Right kidney (tissue), 1 donor: Measurements from ENCODE around the gene PDGFD.

Source experiments
- DNase-seq: peaks from one replicate; pipeline ENCODE4 v3.0.0-alpha.2; 2016

PDGFD gene

DNA sequence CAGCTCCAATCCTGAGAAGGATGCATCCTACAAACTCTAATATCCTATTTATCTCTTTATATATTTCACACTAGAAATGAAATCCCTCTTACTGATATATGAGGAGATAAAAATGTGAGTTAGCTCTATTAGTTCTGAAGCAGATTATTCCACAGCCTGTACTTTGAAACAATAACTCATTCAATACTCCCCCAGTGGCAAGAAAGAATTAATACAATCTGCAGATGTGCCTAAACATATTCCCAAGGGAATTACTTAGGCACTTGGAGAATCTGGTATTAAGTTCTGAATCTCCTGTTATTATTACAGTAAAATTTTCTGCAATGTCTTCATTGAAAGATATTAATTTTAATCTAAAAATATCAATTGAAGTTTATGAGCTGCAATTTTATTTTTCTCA is 68.2 kb downstream of the PDGFD start:
- no peak for DNase-seq

DNA sequence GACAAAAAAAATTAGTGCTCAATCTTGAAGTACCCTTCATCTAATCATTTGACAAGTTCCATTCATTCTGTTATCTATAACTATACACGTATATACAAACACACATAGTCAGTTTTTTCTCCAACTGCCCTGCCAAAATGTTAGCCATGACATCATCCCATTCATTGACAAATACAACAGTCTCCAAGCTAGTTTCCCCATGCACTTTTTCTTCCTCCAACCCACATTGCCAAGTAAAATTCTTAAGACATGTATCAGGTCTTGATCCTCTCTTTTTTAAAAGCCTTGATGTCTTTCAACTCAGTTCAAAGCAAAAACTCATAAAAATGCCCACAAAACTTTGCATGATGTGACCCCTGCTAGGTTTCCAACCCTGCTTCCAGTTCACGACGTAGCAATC is 69.4 kb downstream of the PDGFD start:
- DNase-seq, result no peak

DNA sequence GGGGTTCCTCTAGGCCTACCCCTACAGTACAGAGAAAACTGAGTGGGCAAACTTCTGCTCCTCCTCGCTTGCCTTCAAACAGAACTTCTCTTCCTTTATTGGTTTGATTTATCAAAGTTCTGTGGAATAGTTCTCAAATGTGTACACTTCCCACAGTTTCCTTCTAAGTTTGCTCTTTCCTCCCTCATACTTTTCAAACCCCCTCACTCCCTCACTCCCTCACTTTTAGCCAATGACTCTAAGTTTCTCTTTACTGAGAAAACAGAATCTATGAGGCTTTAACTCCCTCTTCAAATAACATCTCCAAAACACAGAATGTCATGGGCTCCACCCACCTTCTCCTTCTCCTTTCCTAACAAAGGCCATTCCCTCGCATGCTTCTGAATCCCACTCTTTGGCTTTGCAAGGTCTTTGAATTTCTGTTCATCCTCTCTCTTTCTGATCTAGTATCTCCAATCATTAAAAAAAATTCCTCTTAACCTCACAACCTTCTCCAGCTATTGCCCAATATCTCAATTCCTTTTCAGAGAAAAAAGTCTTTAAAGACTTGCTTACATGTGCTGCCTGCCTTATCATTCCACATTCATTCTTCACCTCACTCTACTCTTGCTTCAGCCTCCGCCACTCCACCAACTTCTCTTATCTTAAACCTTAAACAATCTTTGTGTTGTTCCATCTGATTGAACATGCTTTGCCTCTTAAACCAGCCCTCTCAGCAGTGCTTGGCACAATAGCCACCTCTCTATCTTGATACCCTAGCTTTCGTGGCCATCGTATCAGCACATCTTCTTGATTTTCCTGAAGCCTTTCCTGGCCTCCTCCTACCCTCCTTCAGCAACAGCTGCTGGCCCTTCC is 70.3 kb downstream of the PDGFD start:
- DNase-seq, result no peak

DNA sequence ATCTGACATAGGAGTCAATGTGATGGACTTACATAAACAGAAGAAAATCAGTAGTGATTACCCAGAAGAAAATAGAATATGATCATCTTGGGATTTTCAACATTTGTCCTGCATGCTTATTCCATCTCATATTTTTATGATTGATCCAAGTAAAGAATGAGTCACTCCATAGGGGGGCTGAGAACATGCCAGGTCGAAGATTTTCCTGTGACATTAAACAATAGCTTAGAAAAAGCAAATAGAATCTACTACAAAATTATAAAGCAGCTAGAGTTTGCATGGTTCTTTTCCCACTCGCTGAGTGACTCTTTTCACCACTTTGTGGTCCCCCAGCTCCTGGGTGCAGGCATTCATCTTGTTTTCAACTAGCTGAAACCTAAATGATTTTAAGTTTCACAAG is 71.2 kb downstream of the PDGFD start:
- no peak for DNase-seq

DNA sequence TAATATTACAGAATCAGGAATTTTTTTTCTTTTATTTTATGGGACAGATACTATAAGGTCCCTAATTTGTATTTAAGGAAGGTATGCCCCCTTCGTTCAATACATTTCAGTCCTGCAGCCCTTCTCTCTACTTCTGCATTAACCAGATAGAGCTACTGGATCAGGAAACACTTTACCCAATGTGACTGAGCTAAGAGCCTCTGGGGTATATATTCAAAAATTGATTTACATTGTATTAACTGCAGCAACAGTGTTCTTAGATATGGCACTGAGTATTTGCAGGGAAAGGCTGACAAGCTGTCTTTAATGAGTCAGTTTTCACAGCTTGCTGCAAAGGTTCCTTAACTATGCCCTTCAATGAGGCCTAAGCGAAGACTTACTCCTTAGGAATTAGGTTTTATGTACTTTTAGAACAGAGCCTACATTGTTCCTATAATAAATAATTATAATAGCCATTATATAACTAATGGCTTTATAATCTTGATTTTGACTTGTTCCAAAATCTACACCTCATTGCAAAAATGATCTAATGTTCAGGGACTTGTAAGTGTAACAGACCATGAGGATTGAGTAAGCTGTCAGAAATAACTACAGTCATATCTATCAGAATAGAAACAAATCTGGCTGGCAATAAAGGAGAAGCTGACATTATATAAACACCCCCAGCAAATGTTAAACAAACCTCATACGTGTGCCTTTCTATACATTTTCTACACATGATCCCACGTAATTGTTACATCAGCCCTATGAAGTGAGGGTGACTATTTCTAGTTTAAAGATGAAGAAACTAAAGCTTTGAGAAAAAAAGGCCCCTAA is 72.5 kb downstream of the PDGFD start:
- no peak for DNase-seq

DNA sequence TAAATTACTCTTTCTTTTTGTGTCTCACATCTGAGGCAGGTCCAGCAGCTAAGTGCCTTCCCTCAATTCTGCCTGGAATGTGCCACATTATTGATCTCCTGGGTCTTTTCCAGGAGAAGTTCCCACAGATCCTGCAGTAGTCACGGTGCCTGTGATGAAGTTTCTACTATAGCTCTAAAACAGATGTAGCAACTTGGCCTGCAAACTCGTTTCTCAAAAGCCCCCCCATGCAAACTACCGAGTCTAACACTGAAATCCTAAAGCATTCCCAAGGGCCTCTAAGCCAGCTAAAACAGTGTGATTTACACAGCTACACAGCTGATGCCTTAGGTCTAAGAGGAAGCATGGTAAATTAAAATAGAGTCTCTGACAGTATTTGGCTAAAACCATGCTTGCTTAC is 73.2 kb downstream of the PDGFD start:
- DNase-seq, result no peak

DNA sequence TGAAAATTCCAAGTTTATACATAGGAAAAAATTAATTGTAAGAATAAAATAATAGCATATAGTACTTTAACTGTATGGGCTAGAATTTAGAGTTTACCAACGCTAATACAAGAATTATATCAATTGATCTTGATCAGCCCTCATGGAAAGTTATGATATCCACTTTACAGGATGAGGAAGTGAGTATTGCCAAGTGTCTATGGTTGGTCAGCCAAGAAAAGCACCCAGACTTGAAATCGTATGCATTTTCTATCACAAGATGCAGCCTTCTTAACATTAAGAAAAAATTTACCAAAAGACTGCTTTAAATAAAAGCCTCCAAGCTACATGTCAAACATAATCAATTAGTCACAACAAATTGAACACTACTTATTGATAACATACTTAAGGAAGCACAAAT is 74.5 kb downstream of the PDGFD start:
- DNase-seq, result no peak

DNA sequence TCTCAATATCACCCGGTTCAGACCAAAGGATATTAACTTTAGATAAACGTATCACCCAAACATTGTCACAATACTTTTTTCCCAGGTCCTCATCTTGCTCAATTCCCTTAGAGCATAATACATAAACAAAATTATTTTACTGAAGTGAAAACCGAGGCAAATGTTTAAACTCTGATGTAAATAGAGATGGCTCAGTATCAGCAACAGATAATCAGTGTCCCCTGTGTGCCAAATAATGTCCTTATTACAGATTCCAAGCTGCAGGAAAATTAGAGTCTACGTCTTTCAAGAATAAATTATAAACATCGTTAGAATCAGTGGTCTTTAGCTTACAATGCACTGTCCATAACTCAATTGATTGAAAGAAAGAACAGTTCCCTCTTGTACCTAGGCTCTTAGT is 77.3 kb downstream of the PDGFD start:
- no peak for DNase-seq

DNA sequence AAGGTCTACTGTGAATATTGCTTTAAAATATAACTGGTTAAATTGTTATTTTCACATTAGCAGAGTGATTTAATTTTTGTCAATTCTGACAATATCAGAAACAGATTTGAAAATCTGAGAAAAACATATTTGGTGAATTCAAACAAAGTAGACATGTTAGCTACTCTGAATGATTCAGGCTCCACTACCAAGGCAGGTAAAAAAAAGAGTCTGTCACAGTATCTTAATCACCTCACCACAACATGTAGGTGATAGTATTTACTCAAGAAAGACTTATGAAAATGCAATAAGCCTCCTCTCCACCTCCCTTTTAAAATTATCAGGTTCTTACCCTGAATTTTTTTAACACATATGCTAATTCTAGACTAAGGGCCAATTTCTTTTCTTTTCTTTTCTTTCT is 85.0 kb downstream of the PDGFD start:
- no peak for DNase-seq

DNA sequence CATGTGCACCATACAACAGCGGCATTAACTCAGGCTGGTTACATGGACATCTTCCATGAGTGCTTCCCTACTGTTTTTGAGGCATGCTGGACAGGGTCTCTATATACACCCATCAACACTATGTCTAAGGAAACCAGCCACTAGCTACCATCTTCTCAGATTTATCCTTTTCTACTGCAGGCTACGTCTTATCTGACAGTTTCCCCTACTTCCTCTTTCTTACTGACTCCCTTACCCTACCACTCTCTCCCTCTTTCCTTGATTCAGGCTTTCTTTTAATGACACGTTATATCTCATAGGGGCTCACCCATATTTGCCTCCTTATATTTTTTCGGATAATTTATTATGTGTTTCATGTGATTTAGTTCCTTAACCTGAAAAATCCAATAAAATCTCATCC is 85.7 kb downstream of the PDGFD start:
- DNase-seq, result no peak

DNA sequence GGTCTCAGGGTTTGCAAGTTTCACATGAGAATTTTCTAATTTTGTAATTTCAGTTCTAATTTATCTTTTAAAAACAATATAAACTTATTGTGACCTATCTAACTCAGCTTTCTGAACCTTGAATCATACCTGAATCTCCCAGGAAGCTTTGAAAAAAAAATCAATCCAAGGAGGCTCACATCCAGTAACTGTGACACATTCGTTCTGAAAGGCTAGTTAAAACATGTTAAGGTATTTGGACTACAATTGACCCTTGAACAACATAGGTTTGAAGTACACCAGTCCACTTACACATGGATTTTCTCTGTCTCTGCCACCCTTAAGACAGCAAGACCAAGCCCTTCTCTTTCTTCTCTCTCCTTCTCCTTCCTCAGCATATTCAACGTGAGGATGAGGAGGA is 87.5 kb downstream of the PDGFD start:
- DNase-seq, result no peak

DNA sequence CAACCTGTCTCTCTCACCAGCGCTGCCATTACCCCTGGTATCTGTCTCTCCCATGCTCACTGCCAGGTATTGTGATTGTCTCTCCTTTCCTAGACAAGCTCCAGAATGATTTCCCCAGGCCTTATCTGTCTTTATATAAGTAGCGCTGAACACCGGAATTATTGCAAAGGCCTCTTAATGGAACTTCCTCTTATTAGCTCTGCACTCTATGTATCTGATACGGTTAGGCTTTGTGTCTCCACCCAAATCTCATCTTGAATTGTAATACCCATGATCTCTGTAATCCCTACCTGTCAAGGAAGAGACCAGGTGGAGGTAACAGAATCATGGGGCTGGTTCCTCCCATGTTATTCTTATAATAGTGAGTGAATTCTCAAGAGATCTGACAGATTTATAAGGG is 88.2 kb downstream of the PDGFD start:
- no peak for DNase-seq

DNA sequence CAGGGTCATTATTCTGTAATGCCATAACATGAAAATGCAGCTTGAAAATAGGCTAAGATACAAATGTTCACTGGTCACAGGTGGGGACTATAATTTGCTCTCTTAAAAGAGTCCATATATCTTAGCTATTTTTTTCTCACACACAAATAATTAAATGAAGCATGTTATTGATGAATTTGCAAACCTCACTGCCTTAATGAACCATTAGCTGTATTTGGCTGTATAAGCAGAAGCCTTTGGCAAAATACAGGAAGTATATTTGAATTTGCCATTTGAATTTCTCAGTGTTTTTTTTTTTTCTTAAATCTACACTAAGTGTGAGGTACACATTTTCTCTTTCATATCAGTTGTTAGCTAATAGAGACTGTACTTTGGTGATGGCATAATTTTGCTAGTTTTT is 88.9 kb downstream of the PDGFD start:
- no peak for DNase-seq

DNA sequence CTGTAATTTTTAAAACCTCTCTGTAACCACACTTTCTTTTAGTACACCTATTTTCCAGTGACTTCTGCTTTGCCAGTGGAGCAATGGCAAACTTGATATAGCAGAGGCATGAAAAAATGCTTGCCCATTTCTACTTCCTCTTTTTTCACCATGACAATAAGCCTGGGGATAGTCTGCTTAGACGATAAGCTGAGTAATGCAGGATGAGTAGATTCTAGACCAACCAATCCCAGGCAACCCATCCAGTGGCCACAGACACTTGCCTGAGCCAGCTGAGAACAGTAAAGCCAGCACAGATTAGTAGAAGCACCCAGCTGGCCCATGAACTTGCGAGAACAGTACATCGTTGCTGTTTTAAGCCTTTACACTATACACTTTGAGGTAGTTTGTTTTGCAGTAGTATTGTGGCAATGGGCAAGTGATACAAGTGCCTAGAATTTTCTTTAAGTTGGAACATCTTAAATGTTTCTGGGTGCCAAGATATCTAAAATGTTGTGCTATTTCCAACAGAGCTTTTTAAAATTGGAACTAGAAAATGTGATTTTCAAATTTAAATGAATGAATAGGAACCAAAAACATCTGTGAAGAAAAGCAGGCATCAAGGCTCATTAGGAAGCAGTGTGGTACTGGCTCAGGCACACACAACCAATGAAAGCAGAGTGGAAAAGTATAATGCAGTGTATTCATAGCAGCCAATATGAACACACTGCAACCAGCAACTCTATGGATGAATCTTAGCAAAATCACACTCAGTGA is 89.8 kb downstream of the PDGFD start:
- DNase-seq, result no peak

DNA sequence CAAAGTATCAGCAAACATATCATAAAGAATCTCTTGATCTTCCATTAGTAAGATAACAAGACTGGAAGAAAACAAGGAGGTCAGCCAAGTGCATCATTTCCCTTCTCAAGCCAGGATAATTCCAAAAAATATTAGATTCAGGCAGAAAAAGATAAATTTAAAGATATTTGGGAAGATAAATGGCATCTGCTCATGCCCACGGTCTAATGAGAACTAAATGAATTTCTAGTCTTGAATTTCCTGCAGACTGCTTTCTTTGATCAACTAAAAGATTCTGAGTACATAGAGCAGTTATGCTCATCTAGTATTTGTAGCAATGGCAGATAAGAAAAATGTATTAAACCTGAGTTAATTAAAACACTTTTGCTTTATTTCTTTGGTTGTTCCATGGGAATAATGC is 96.4 kb downstream of the PDGFD start:
- DNase-seq, result no peak

DNA sequence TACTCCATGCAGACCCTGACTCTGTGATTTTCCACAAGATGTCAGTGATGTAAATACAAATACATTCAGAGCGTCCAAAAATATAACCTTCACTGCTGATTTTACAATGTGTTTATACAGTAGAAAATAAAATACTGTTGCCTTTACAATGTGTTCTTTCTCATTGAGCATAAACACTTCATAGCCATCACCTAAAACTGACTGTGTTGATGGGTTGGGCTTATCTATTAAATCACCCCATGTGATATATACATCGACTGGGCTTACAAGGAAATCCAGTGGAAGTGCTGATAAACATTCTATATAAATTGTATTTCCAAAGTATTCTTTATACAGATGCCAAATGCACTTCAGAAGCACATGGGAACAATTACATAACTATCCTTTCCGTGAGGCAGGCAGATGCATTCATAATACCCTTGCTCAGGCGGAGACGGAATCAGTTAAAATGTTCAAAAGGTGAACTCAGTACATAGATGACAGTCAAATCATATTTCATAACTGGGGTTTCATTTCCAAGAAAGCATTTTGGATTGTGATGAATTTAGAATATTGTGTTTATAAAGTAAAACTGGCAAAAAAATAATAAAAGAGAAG is 99.8 kb downstream of the PDGFD start:
- no peak for DNase-seq

DNA sequence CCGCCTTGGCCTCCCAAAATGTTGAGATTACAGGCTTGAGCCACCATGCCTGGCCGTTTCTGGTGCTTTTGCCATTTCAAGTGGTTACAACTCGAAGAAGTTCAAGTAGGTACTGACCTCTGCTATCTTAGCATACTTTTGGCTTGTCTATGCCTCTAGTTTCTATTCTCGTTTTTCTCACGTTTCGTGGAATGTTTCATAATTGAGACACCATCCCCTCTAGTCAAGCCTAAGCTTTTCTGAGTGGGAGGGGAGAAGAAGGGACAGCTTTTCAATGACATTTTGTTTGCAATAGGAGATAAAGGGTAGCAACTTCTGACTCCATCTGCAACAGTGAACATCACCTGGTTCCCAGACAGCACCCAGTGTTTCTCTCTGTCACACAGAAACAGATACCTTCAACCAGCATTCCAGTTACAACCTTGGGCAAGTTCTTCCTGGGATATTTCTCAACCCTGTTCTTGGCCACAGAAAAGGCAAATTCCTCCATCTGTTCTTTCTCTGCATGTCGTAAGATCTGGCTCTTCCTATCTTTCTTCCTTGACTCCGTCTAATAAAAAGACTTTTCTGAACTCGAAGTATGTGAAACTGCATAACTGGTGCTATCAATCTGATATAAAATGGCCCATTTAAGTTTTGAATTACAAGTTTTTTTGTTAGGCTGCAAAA is 102.0 kb downstream of the PDGFD start:
- no peak for DNase-seq

DNA sequence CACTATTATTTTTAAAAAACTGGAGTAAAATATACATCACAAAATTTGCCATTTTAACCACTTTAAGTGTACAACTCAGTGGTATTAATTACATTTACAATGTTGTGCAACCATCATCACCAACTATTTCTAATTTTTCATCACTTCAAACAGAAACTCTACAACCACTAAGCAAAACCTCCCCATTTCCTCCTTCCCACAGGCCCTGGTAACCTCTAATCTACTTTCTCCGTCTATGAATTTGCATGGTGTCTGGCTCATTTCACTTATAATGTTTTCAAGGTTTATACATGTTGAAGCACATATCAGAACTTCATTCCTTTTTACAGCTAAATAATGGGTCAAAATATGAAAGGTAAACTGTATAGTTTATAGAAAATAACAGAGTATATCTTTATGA is 103.1 kb downstream of the PDGFD start:
- no peak for DNase-seq

DNA sequence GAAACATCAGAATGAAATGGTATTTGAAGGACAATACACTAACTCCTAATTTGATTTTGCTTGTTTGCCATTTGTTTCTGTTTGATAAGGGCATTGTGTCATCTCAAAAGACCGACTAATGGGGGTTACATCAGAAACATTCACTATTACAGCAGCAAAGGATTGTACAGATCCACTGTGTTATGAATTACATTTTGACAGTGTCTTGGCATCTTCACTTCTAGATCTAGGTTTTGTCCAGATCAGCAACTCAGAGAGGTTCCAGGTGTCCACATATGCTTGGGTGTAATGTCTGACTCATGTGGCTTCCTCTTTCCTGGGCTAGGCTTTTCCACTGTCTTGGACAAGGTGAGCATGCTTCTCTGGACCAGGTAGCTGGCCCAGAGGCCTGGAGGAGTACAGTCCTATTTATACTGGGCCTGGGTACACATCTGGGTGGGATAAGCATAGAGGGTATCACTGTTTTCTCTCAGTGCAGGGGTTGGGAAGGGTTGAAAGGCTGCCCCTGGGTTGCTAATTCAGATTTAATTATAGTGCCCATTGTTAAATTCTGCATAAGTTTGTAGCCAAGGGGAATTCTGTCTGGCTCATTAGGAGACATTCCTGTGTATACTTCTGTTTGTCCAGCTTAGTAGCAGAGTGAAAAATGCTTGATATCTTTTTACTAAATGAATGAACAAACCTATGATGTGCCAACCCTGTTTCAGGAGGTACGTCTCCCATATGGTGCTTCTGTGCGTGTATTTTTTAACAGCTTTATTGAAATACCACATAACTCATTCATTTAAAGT is 103.7 kb downstream of the PDGFD start:
- no peak for DNase-seq

DNA sequence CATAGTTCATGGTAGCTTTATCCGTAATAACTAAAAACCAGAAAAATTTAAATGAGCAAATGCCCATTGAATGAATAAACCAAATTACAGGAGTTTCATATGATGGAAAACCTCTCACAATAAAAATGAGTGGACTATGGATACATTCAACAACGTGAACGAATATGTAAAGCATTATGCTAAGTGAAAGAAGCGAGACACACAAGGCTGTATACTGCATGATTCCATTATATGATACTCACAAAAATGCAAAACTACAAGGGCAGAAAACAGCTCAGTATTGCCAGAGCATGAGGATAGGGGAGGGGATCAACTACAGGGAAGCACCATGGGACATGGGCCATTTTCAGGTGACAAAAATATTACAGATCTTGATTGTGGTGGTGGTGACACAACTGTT is 105.3 kb downstream of the PDGFD start:
- no peak for DNase-seq

DNA sequence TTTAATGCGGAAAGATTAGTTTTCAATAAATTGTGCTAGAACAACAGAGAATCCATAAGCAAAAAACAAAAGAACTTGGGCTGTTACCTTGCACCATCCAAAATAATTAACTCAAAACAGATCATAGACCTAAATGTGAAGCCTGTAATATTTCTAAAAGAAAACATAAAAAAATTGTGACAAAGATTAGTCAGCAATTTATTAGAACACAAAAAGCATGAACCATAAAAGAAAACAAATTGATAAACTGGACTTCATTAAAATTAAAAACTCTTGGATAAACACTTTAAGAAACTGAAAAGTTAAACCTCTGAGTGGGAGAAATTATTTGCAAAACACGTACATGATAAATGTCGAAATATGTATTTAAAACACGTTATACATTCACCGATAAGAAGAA is 106.0 kb downstream of the PDGFD start:
- no peak for DNase-seq
